MV-4-11 (cell line): ENCODE data around the gene NDRG2.

Source experiments
- DNase-seq: peaks from one replicate; lab custom pipeline; 2025; lab: John Stamatoyannopoulos, UW

NDRG2 gene

DNA sequence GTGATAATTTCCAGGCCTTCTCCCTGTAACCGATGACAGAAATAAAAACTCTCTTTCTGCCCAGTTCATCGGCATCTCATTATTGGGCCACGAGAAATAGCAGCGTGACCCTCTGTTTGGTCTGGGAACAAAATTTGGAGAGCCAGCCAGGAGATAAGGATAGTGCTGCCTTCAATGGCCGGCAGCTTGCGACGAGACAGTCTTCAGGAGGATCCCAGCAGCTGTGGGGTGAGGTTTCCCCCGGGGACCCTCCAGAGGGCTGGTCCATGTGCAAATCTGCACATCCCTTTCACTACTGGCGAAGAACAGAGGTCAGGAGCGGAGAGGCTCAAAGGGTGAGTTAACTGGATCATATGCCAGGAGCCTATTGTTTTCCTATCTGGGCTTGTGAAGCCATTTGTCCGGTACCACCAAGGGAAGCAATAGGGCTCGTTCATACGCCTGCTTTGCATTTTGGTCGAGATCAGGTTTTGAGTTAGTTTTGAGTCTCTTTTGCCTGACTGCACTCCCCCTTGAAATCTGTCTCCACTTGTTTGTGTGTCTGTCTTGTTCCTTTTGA is 21.0 kb downstream of the NDRG2 start:
- no peak for DNase-seq

DNA sequence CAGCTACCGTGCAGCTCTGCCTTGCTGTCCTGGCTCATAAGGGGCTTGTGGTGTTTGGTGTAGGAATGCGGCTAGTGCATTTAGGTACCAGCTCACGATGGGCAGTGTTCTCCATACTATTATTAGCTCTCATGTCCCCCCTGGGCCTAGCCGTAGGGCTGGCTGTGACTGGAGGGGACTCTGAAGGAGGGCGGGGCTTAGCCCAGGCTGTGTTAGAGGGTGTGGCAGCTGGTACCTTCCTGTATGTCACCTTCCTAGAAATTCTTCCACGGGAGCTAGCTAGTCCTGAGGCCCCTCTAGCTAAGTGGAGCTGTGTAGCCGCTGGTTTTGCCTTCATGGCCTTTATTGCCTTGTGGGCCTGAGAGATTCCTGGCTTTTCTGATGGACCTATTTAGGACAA is 23.6 kb downstream of the NDRG2 start:
- no peak for DNase-seq

DNA sequence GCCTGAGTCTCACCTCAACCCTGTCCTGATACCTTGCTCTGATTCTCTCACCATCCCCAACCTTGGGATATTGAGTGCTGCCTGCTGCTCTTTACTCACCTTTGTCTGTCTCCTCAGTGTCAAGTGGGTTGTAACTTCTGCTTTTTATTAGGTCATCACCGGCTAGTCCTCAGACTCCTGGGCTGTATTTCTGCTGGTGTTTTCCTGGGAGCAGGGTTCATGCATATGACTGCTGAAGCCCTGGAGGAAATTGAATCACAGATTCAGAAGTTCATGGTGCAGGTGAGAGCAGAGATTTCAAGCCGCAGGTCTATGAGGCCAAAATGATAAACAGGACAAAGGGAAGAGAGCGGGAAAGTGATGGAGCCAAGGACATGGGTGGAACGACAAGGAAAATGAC is 25.3 kb downstream of the NDRG2 start:
- no peak for DNase-seq

DNA sequence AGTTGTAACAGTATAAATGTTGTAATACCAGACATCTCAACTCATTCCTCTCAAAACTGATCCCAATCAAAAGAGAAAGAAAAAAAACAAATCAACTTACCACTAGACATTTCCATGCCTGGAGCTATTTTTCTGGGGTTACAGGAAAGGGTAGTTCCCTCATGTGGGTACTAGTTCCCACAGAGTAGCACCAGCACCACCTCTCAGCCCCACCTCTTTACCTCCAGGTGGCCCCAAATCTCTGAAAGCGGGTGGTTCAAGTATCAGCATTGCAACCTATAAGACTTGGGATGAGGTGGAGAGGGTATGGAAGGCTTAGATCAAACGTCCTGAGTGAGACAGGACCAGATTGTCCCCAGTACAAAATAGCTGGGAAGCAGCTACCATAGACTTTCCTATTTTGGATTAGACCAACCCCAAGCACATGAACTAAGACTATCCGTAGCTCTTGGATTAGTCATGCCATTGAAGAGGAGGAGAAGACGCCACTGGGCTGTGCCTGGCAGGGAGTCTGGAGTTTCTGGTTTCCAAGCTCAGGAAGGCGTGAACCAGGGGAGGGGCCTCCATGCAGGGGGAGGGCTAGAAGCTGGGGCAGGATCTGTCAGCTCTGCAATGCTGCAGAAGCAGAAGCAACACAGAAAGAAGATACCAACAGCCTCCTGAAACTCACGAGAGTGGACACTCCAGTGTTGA is 26.0 kb downstream of the NDRG2 start, which contains the start of gene SLC39A2:
Gene SLC39A2, plus strand, starts transcription at position 620 of the 693 bp plus-strand sequence. CDS start 154 bp downstream, outside the sequence.
- peak; percentile 30 for DNase-seq

DNA sequence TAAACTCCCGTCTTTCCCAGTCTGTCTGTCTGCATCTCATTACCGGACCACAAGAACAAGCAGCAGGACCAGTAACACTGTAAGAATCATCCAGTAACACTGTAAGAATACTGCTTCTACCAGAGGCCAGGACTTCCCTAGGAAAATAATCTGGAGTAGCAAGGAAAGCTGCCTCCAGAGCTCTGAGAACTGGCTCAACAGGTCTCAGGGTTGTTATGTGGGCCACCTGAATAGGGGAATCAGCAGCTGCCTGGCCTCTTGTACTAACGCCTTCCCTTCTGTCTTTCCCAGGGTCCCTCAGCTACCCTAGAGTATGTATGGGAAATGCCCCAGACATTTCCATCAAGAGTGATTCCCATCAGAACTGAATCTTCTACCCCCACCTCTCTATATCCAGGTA is 26.7 kb downstream of the NDRG2 start:
- no peak for DNase-seq

DNA sequence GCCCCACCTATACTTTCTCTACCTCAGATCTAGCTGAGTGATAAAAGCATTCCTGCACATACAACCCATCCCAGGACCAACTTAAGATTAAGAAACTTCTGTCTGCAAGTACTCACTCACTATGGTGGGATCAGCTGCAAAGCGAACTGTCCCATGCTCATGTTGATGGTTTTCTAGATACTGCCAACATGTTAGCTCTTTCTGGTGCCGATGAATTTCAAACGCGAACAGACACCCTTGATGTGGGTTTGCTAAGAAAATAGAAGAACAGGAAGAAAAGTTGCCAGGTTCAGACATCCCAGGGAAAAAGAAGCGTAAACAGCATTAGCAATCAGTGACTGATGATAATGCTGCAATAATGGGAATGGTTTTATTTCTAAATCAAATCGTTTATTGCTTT is 27.3 kb downstream of the NDRG2 start:
- DNase-seq, result no peak

DNA sequence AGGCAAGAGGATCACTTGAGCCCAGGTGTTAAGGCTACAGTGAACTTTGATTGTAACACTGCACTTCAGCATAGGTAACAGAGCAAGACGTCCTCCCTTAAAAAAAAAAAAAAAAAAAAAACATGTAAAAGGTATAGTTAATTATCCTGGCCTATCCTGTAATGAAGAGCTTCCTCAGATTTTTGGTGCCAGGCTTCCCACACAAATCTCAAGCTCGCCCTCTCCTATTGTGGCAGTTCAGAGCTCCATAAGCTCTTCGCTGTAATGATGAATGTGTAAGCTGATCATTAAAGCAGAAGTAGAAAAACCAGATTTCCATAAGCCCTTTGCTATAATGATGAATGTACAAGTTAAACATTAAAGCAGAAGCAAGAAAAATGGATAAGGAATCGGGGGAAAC is 27.7 kb downstream of the NDRG2 start:
- DNase-seq, result no peak

DNA sequence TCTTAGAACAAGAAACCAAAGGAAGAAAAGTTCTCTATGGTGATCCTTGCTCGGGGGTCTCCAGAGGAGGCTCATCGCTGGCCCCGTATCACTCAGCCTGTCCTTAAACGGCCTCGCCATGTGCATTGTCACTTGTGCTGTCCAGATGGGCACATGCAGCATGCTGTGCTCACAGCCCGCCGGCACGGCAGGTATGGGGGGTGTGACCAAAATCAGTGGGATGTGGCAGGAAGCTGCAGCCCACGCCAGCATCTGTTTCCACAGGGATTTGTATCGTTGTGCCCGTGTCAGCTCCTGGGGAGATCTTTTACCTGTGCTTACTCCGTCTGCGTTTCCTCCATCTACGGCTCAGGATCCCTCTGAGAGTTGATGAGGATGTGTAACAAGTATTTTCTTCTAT is 28.3 kb downstream of the NDRG2 start:
- DNase-seq, result no peak

DNA sequence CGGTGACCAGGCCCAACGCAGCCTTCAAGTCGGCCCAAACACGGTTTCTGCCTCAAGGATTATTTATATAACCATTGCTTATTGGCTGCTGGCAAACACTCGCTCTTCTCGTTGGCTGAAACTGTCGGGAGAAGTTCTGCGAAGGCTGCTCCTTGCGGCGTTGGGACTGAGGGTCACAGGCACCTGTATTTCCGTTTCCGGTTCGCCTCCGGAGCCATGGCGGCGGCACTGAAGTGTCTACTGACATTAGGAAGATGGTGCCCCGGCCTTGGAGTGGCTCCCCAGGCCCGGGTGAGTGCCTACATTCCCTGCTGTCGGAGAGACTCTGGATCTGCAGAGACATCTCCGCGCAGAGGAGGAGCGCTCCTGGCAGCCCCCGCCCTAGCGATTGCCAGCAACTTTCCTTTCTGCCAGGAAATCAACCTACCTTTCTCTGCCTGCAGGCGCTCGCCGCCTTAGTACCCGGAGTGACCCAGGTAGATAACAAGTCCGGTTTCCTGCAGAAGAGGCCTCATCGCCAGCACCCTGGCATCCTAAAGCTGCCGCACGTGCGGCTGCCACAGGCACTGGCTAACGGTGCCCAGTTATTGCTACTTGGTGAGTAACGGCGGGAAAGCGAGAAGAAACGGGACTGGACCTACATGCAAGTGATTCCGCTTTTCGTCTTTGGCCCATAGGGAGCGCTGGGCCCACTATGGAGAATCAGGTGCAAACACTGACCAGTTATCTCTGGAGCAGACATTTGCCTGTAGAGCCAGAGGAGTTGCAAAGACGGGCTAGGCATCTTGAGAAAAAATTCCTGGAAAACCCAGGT is 34.9 kb downstream of the NDRG2 start, which contains the start of gene METTL17:
Gene METTL17, plus strand, starts transcription at position 194 of the 814 bp plus-strand sequence. Its CDS starts 23 bp downstream, at position 217.
- DNase-seq, result peak; percentile 98

DNA sequence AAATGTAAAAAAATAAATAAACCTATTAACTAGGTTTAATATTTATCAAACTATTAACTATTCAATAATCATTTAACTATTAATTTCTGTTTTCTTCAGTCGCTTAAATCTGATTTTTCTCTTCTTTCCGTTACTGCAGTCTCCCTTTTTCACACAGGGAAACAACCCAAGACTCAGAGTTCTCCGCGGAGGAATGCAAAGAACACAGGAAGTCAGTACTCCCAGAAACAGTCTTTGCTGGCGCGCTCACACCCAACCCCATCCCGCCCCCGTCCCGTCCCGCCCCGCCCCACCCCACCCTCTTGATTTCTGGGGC is 35.4 kb downstream of the NDRG2 start:
- no peak for DNase-seq

DNA sequence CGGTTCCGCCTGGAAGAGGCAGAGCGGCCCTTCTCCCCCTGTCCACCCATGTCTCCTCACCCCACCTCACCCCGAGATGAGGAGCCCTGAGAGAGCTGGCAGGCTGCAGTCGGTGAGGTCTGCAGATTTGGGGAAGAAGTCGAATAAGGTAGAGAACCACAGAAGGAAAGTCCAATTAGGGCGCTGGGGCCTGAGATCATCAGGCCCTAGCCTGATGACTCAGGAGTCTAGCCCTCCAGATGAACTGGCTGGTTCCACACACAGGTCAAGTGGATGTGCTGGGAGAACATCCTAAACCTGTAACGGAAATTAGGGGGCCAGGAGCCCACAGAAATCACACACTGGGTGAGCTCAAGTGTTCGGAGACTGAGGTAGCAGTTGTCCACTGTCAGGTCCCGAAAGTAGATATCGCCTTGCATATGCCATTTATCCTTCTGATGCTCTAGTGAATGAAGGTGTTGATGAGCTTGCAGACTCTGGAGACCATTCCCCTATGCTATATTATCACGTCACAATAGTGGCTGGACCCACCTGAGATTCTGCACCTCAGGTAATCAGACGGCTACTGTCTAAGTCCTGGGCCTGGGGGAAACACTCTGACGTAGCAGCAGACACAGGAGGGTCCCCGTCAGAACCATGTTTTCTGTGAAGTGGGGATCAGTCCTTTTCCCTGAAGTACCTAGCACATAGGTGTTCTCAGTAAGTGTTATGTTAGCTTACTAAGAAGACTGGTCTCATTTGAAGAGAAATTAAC is 36.0 kb downstream of the NDRG2 start:
- DNase-seq, result no peak

DNA sequence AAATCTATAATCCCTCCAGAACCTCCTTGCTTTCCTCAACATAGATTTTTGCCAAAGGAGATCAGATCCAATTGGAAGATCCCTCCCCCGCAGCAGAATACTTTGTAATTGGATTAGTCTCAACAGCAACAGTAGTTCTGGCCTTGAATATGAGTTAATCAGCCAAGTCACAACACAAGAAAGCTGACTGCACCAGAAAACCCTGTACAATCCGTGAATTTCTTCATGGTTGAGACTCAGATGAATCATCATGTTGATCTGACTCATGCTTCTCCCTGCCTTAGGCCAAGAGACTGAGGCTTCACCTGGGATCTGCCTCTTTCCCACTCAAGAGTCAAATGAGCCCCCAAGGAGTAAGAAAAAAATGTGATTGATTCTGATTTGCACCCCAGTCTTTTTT is 38.0 kb downstream of the NDRG2 start:
- DNase-seq, result peak; percentile 69

DNA sequence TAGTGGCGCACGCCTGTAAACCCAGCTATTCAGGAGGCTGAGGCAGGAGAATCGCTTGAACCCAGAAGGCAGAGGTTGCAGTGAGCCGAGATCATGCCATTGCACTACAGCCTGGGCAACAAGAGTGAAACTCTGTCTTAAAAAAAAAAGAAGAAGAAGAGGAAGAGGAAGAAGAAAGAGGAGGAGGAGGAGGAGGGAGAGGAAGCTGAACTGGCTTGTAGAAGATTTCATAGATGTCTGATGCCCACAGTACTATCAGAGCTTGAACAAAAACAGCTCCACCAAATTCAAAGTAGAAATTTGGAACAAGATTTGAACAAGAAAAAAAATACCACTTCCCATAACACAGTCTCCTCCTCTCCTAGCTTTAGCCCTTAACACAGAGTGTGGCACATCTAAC is 39.2 kb downstream of the NDRG2 start:
- peak; percentile 83 for DNase-seq

DNA sequence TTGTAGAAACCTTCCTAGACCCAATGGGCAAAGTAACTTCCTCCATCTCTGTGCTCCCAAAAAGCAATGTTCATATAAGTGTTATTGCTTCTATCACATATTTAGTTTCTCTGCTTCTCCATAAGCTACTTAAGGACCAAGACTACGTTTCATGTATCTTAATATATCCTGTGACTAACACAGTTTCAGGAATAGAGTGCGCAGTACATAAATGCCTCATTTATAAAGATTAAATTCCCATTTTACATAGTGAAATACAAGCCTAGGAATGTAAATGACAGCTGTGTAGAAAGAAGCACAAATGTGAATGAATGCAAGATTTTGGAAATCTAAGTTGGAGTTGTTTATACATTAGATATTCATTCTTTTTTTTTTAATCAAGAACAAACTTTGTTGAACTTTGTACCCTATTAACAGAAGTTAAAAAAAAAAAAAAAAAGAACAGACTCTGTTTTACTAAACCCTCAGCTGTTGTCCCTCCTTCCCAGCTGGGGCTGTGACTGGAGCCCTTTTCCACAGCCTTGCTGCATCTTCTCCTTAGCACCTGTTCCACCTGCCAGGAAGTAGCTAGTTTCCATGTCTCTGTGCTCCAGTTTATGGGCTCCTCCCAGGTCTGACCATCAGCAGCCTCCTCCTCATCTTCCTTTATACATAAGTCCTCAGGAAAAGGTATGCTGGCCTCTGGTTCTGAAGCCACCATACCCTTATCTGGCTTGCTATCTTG is 42.1 kb downstream of the NDRG2 start:
- DNase-seq, result no peak

DNA sequence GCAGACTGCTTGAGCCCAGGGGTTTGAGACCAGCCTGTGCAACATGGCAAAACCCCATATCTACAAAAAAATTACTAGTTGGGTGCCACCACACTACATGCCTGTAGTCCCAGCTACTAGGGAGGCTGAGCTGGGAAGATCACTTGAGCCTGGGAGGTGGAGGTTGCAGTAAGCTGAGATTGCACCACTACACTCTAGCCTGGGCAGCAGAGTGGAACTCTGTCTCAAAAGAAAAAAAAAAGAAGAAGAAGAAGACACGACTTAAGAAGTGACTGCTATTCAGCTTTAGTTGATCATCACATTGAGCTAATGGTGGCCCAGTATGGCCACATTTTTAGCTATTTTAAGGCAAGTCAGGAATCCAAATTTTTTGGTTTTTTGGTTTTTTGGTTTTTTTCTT is 44.0 kb downstream of the NDRG2 start:
- DNase-seq, result no peak

DNA sequence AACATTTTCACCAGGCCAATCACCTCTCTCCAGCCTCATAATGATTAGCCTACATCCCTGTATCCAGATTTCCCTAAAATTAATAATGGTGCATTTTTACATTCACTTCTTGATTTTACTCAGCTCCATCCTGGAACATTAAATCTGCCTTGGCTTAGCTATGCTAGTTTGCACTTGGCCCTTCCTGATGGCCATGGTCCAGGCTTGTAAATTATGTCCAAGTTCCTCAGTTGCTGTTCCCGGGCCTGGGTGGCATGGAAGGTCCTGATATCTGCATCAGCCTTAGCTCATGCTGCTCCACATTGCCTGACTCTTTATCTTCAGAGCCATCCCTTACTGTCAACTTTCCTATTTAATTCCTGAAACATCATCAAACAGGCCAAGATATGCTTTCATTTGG is 46.2 kb downstream of the NDRG2 start:
- no peak for DNase-seq

DNA sequence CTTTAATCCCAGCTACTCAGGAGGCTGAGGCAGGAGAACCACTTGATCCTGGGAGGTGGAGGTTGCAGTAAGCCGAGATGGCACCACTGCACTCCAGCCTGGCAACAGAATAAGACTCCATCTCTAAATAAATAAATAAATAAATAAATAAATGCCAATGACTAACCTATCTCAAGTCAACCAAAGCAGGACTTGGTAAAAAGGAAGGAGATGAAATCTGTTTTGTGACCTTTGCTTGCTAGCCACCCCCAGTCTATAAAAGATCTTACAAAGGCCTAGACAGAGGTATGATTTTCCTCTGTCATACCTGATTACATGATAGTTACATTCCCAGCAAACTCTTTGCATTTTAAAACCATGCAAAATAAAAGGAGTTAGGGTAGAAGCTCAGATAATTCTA is 48.6 kb downstream of the NDRG2 start:
- DNase-seq, result no peak

DNA sequence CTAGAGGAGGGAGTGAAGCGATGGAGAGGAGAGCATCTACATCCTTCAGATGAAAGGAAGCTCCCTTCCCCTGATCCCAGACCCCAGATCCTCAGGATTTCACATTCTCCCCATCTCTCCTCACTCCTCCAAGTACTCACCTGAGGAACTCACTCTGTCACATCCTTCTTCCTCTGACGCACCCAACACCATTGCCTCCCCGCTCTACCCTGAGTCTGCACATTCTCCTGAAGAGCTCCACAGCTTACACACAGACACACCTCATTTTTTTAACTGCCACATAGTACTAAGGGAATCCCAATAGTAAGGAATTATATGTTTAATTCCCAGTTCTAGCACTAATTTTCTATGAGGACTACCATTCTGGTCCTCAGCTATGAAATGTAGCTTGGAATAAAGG is 51.4 kb downstream of the NDRG2 start:
- no peak for DNase-seq

DNA sequence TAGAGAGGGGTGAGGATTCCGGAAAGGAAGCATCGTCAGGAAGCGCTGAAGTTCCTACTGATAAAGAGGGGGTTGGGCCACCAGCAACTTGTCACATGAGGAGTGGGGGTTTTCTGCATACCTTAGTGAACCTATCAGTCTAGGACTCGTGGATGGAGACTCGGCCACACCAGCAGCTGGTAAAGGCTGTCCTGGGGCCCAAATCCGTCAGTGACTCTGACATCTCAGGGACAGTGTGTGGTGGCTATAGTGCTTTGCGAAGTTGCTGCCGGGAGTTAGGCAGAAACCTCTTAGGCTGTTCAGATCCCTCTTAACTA is 53.2 kb downstream of the NDRG2 start:
- no peak for DNase-seq

DNA sequence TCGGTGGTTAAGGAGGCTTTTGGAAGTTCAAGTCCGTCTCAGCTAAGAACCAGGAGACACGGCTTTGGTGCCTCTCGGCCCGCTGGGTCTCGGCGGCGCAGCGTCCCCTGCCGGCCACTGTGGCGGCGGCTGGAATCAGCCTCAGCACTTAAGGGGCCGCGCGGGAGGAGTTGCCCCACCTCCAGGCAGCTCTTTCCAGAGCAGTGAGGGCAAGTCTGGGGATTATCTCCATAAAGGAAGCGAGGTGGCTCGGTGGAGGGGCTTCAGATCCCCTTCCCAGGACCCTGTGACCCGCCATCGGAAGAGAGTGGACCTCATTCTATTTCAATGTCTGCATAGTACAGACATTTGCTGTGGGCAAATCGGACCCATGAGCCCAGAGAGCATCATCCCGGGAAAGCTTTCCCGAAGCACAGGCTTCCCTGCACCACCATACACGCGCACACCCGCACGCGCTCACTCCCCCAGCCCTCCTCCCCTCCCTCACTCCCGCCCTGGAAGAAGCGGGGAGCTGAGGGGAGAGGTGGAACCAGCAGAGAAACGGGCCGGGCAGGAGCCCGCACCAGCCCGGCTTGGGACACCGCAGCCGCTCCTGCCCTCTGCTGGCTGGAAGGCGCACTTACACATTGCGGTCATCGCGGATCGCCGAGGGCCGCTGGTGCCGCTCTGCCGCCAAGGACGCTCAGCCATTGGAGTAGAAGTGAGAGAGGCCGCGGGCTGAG is 53.7 kb downstream of the NDRG2 start:
- DNase-seq, result peak; percentile 80

DNA sequence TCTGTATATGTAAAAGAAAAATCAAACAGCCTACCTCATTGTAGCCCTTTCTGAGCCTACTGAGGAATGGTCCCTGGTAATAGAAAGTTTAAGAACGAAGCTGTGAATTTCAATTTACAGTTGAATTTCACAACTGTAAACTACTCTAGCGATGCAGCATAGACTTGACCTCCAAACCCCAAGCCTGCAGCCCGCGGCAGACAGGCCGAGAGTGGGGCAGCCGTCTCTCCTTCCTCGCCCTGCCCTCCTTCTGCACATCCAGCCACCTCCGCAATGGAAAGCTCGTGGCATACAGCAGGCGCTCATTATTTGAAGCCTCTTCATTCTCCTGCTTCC is 54.2 kb downstream of the NDRG2 start:
- no peak for DNase-seq

DNA sequence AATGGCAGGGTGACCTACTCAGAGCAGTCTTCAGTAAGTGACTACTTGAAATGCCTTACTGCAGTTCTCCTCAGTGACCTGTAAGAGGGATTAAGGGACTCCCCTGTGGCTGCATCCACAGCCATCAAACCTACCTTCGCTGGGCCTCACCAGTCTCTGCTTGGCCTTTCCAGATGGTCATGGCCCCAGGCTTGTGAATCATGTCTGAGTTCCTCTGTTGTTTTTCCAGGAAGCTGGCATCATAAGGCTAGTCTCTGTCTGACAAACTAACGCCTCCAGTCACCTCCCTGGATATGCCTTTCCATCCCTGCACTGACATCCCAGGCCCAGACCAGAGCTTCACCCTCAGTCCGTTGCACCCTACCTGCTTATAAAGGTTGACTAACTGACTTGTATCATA is 55.5 kb downstream of the NDRG2 start:
- DNase-seq, result no peak
